B cell (primary cell): ENCODE data around the gene GSTO2. TPM values are rescaled to one million over a fixed set of nuclear protein-coding genes. Genes with fewer than 3 reads are reported as not detected.

Experiments
- ATAC-seq: fragments of 200-7000 bp; cut with Tn5 transposase; one replicate; pipeline ENCODE4 v1.10.0; 2021; ENCODE audit warnings: low read depth, mild to moderate bottlenecking, moderate number of reproducible peaks, moderate library complexity
- CTCF ChIA-PET: fragments of 350-600 bp; sonication (Branson Sonifier 250); formaldehyde crosslinking; loops from one replicate; lab custom pipeline; 2021; ENCODE audit warnings: antibody characterized with exemption, inconsistent platforms; lab: Charles Lee
- POLR2A ChIA-PET: fragments of 350-600 bp; sonication (Branson Sonifier 250); formaldehyde crosslinking; loops from one replicate; lab custom pipeline; 2021; ENCODE audit warnings: antibody characterized with exemption; lab: Charles Lee
- DNase-seq: peaks from one replicate; pipeline ENCODE4 v3.0.0; 2013
- H2AFZ ChIP-seq: 2 replicates; pipeline ENCODE4 v1.6.1; 2012; ENCODE audit warnings: mild to moderate bottlenecking, low read depth, low read length; ENCODE audit not compliant: insufficient read depth, poor library complexity, severe bottlenecking
- H3K27ac ChIP-seq, 2 donors: 1 replicate in 1 of 2; 2 replicates in 1 of 2; pipeline ENCODE4 v1.5.1; 2012 to 2013; ENCODE audit warnings: low read length in 2 of 2, mild to moderate bottlenecking in 2 of 2, moderate library complexity in 1 of 2
- H3K27me3 ChIP-seq, 4 experiments: fragments of 200-600 bp in 1 of 4; sonication (generic) in 1 of 4; replicated peaks in 1 of 4; 1 replicate in 2 of 4; 2 replicates in 2 of 4; pipeline versions ENCODE4 v1.6.1 to v1.7.0; 2013 to 2016; ENCODE audit warnings: low read length in 3 of 4, mild to moderate bottlenecking in 2 of 4, mixed read lengths in 1 of 4, moderate library complexity in 1 of 4; ENCODE audit not compliant: insufficient read depth in 4 of 4, control insufficient read depth in 3 of 4; ENCODE audit errors: control extremely low read depth in 1 of 4
- H3K36me3 ChIP-seq, 2 experiments: replicated peaks in 1 of 2; 1 replicate in 1 of 2; 2 replicates in 1 of 2; pipeline versions ENCODE4 v1.6.1 to v1.7.1; 2013; ENCODE audit warnings: low read length in 1 of 2; ENCODE audit not compliant: insufficient read depth in 2 of 2, control insufficient read depth in 1 of 2; ENCODE audit errors: control extremely low read depth in 1 of 2, extremely low read depth in 1 of 2
- H3K4me1 ChIP-seq, 2 donors: fragments of 200-600 bp in 1 of 2; sonication (generic) in 1 of 2; 1 replicate in 1 of 2; 2 replicates in 1 of 2; pipeline versions ENCODE4 v1.5.1 to v1.6.1; 2013 to 2017; ENCODE audit warnings: low read length in 2 of 2; ENCODE audit not compliant: control insufficient read depth in 2 of 2, insufficient read depth in 2 of 2
- H3K4me2 ChIP-seq: replicated peaks from 2 replicates; pipeline ENCODE3; 2012; ENCODE audit warnings: mild to moderate bottlenecking, low read depth, low read length; ENCODE audit not compliant: poor library complexity, severe bottlenecking
- H3K4me3 ChIP-seq, 5 experiments: fragments of 200-600 bp in 1 of 5; sonication (generic) in 1 of 5; 1 replicate in 3 of 5; 2 replicates in 2 of 5; pipeline versions ENCODE4 v1.5.1 to v1.7.0; 2011 to 2016; ENCODE audit warnings: low read length in 4 of 5, mild to moderate bottlenecking in 4 of 5, low read depth in 2 of 5, control low read depth in 1 of 5, moderate library complexity in 1 of 5; ENCODE audit not compliant: insufficient read depth in 1 of 5; ENCODE audit errors: control extremely low read depth in 1 of 5, extremely low read depth in 1 of 5
- H3K79me2 ChIP-seq: fragments of 200-600 bp; sonication (generic); one replicate; pipeline ENCODE4 v1.6.0; 2016; ENCODE audit warnings: low read length; ENCODE audit not compliant: control insufficient read depth, insufficient read depth
- H3K9ac ChIP-seq: fragments of 200-600 bp; sonication (generic); 2 replicates; pipeline ENCODE4 v1.6.1; 2017; ENCODE audit warnings: mild to moderate bottlenecking, low read length, moderate library complexity
- H3K9me3 ChIP-seq, 3 donors: one replicate each; pipeline versions ENCODE4 v1.6.1 to v1.7.1; 2013; ENCODE audit warnings: low read length in 2 of 3; ENCODE audit not compliant: control insufficient read depth in 2 of 3, insufficient read depth in 1 of 3; ENCODE audit errors: control extremely low read depth in 1 of 3
- H4K20me1 ChIP-seq: 2 replicates; pipeline ENCODE4 v1.6.0; 2012; ENCODE audit warnings: mild to moderate bottlenecking, low read length; ENCODE audit not compliant: insufficient read depth, control insufficient read depth, poor library complexity, severe bottlenecking
- H3K27ac Mint-ChIP-seq: one replicate; pipeline ENCODE4 v1.8.0; 2021; ENCODE audit warnings: mixed read lengths
- H3K27me3 Mint-ChIP-seq: one replicate; pipeline ENCODE4 v1.8.0; 2021; ENCODE audit warnings: mixed read lengths
- H3K4me1 Mint-ChIP-seq: one replicate; pipeline ENCODE4 v1.8.0; 2021; ENCODE audit warnings: mixed read lengths
- H3K4me3 Mint-ChIP-seq: one replicate; pipeline ENCODE4 v1.8.0; 2021; ENCODE audit warnings: mixed read lengths
- H3K9me3 Mint-ChIP-seq: one replicate; pipeline ENCODE4 v1.8.0; 2022; ENCODE audit warnings: mixed read lengths; ENCODE audit not compliant: insufficient read depth
- EZH2 ChIP-seq: IDR thresholded peaks from 2 replicates; pipeline ENCODE4 v1.6.1; 2012; ENCODE audit warnings: borderline replicate concordance, low read depth, mild to moderate bottlenecking, moderate library complexity, low read length; ENCODE audit not compliant: insufficient read depth, poor library complexity, severe bottlenecking
- WGBS: methylation state at CpG from one replicate; pipeline ENCODE4 v1.1.5; 2013; ENCODE audit warnings: missing lambda C conversion rate; ENCODE audit not compliant: insufficient coverage; 5-methylcytosine and 5-hydroxymethylcytosine counted together
- intact Hi-C: fragments of 100-400 bp; cut with micrococcal nuclease; formaldehyde crosslinking; loops from one replicate; pipeline ENCODE4 v1.10.0; 2022
- polyA plus RNA-seq: library from polyadenylated mRNA; depleted of rRNA; stranded (reverse); fragments of >200 nt; gene quantifications from 2 replicates; pipeline ENCODE4 v1.2.3, GENCODE V29; 2012
- total RNA-seq, 2 donors: library from RNA; stranded (reverse); fragments of 120-200 nt in 1 of 2; gene quantifications; 1 replicate in 1 of 2; 2 replicates in 1 of 2; pipeline versions ENCODE4 v1.2.3 to v1.2.4, GENCODE V29; 2013 to 2022
- TF ChIP-seq, protein P1 (sequence below): fragments of 200-600 bp; IDR thresholded peaks from one replicate; pipeline ENCODE4 v1.8.0; 2022; ENCODE audit warnings: antibody characterized with exemption, mild to moderate bottlenecking

The GSTO2 gene
- total and polyA plus RNA-seq, 2 donors (not counting 1 experiment from before 2014, with no cell fraction given) = 0.16 to 0.89 TPM

DNA sequence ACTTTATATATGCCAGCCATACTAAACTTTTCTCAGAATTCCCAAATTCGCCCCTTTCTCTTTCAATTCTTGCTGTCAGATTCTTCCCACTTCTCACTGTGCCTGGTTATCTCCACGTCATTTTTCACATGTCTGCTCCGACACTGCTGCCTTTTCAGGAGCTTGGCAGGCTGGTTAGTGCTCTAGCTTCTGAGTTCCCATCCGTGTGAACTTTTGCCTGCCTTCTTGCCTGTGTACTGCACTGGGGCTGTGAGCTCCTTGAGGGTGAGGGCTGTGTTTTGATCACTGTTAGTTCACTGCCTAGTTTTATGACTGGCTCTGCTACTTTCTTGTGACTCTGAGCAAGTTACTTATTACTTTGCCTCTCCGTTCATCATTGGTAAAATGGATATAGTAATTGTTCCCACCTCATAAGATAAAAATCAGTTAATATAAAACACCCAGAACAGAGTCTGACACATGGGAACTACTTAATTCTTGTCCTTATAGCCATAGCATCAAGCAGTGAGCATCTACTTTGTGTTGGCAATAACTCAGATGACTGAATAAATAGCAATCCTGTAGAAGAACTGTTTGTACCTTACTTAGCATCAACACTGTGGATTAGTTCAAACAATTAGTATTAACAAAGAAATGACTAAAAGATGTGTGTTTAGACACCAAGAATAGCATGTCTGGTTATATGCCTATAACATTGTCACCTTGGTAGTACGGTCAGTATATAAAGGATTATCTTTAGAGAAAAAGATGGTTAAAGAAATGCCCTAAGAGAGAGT lies 8.8 kb upstream of the GSTO2 start:
- no peak for ATAC-seq

DNA sequence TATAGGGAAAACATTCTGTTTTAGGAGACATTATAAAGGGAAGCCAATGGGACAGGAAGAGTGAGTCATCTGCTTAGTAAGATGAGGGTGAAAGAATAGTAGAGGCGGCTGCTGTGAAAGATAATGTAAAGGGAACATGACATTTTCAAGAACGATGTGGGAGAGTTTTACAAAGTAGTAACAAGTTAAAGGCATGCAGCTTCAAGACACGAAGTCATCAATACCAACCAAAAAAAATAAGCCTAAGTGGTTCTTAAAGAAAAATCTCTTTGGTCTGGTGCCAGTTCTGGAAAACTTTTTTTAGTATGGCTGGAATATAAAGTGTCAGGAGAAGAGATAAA lies 8.2 kb upstream of the GSTO2 start:
- Histone ChIP-seq H3K4me1 (peaks cover 2 to 8% of the 10 kb centered on the region in 2 donors), H2AFZ (no peak overlapping the region), H3K36me3 (peaks cover 11 to 63% of the 10 kb centered on the region in 2 experiments), H3K27me3 (no peaks in the 10 kb centered on the region), H3K27ac (peak overlapping the region in 1 of 2 donors; percentile 17), H3K9me3 (no peaks in the 10 kb centered on the region), H3K4me2 (no peak overlapping the region), H3K4me3 (no peak overlapping the region), H3K9ac (no peak overlapping the region), H3K79me2 (peaks cover 45% of the 10 kb centered on the region), H4K20me1 (peaks cover 13% of the 10 kb centered on the region)
- DNase-seq (no peak), ATAC-seq (no peak)
- no peak overlapping the region for H3K4me3 Mint-ChIP-seq
- TF ChIP-seq, protein P1, sequence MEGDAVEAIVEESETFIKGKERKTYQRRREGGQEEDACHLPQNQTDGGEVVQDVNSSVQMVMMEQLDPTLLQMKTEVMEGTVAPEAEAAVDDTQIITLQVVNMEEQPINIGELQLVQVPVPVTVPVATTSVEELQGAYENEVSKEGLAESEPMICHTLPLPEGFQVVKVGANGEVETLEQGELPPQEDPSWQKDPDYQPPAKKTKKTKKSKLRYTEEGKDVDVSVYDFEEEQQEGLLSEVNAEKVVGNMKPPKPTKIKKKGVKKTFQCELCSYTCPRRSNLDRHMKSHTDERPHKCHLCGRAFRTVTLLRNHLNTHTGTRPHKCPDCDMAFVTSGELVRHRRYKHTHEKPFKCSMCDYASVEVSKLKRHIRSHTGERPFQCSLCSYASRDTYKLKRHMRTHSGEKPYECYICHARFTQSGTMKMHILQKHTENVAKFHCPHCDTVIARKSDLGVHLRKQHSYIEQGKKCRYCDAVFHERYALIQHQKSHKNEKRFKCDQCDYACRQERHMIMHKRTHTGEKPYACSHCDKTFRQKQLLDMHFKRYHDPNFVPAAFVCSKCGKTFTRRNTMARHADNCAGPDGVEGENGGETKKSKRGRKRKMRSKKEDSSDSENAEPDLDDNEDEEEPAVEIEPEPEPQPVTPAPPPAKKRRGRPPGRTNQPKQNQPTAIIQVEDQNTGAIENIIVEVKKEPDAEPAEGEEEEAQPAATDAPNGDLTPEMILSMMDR = no peak
- TF ChIP-seq EZH2 = no peak
- H3K9me3 Mint-ChIP-seq = no peaks in the 10 kb centered on the region
- intact Hi-C loops = no loop called here
- peaks cover 64% of the 10 kb centered on the region for H3K4me1 Mint-ChIP-seq
- POLR2A ChIA-PET = no interaction called here
- H3K27me3 Mint-ChIP-seq = no peaks in the 10 kb centered on the region
- peak overlapping the region; percentile 12 for H3K27ac Mint-ChIP-seq
- 100% methylated on average over 1 of the region's 3 CpGs for WGBS
- CTCF ChIA-PET = no interaction called here

More for the DNA sequence above, 8.8 kb upstream of the GSTO2 start:
- Histone ChIP-seq H3K9me3 (no peaks in the 10 kb centered on the region), H3K9ac (no peak overlapping the region), H4K20me1 (peaks cover 11% of the 10 kb centered on the region), H3K4me1 (peaks cover 5 to 9% of the 10 kb centered on the region in 2 donors), H3K27me3 (no peaks in the 10 kb centered on the region), H2AFZ (no peak overlapping the region), H3K4me3 (no peak overlapping the region), H3K36me3 (peaks cover 7 to 59% of the 10 kb centered on the region in 2 experiments), H3K4me2 (no peak overlapping the region), H3K27ac (peak overlapping the region in 1 of 2 donors; percentile 17), H3K79me2 (peaks cover 41% of the 10 kb centered on the region)
- Mint-ChIP-seq H3K9me3 (no peaks in the 10 kb centered on the region), H3K4me1 (peaks cover 63% of the 10 kb centered on the region), H3K27ac (peak overlapping the region; percentile 43), H3K27me3 (no peaks in the 10 kb centered on the region), H3K4me3 (no peak overlapping the region)
- DNase-seq = no peak
- WGBS = 95% methylated on average over 4 of the region's 6 CpGs
- intact Hi-C loops = no loop called here
- ChIA-PET CTCF (interaction anchor here (1.3 to 2.1 kb wide), 2 partner anchors 14 to 26 kb away, joined by 3 to 10 read pairs; no protein-coding TSS in a partner anchor), POLR2A (no interaction called here)
- TF ChIP-seq EZH2 = no peak
- TF ChIP-seq, protein P1 = no peak
